SK-N-SH (cell line): ENCODE measurements around the gene RASIP1. TPM values are rescaled to one million over a fixed set of nuclear protein-coding genes. Genes with fewer than 3 reads are reported as not detected.

Experiments used
- CTCF ChIA-PET: fragments of 300-600, 350-600 bp; formaldehyde crosslinking; extraction: SDS; loops from one replicate; lab custom pipeline; 2021; lab: Yijun Ruan, JAX
- POLR2A ChIA-PET: fragments of 350-600 bp; sonication (Branson Sonifier 250); formaldehyde crosslinking; extraction: SDS; loops from one replicate; lab custom pipeline; 2020; ENCODE audit warnings: antibody characterized with exemption, inconsistent platforms; lab: Yijun Ruan, JAX
- DNase-seq: peaks from one replicate; pipeline ENCODE4 v3.0.0; 2012
- H2AFZ ChIP-seq: fragments of 200-600 bp; sonication (generic); 2 replicates; pipeline ENCODE4 v1.8.1; 2016; ENCODE audit warnings: antibody characterized with exemption, mild to moderate bottlenecking, low read depth
- H3F3A ChIP-seq: fragments of 200-600 bp; sonication (generic); replicated peaks from 2 replicates; pipeline ENCODE3; 2016; ENCODE audit warnings: antibody characterized with exemption, mild to moderate bottlenecking; ENCODE audit not compliant: insufficient read depth
- H3K27ac ChIP-seq, 2 experiments: fragments of 200-500 bp in 1 of 2; fragments of 200-600 bp in 1 of 2; sonication (Bioruptor generic) in 1 of 2; sonication (generic), shearing (Covaris generic) in 1 of 2; 2 replicates each; pipeline versions ENCODE4 v1.5.1 to v1.6.1; 2014 to 2016; ENCODE audit warnings: low read depth in 2 of 2, inconsistent platforms in 1 of 2, low read length in 1 of 2, mild to moderate bottlenecking in 1 of 2, mixed read lengths in 1 of 2
- H3K27me3 ChIP-seq: fragments of 200-600 bp; sonication (generic), shearing (Covaris generic); 2 replicates; pipeline ENCODE4 v1.6.1; 2016; ENCODE audit warnings: mixed run types; ENCODE audit not compliant: insufficient read depth
- H3K36me3 ChIP-seq, 2 experiments: fragments of 200-500 bp in 1 of 2; fragments of 200-600 bp in 1 of 2; sonication (Bioruptor generic) in 1 of 2; sonication (generic) in 1 of 2; replicated peaks in 1 of 2; 2 replicates each; pipeline versions ENCODE3 to v1.5.1; 2014 to 2016; ENCODE audit warnings: low read length in 1 of 2, mild to moderate bottlenecking in 1 of 2; ENCODE audit not compliant: insufficient read depth in 2 of 2, control insufficient read depth in 1 of 2
- H3K4me1 ChIP-seq, 2 experiments: fragments of 200-500 bp in 1 of 2; fragments of 200-600 bp in 1 of 2; sonication (Bioruptor generic) in 1 of 2; sonication (generic), shearing (Covaris generic) in 1 of 2; 2 replicates each; pipeline versions ENCODE4 v1.5.1 to v1.6.1; 2014 to 2016; ENCODE audit warnings: low read depth in 1 of 2, low read length in 1 of 2, mixed run types in 1 of 2; ENCODE audit not compliant: insufficient read depth in 2 of 2, control insufficient read depth in 1 of 2
- H3K4me2 ChIP-seq: fragments of 200-600 bp; sonication (generic), shearing (Covaris generic); 2 replicates; pipeline ENCODE4 v1.6.1; 2017; ENCODE audit warnings: mixed run types
- H3K4me3 ChIP-seq, 2 experiments: fragments of 200-500 bp in 1 of 2; fragments of 200-600 bp in 1 of 2; sonication (Bioruptor generic) in 1 of 2; sonication (generic), shearing (Covaris generic) in 1 of 2; 2 replicates each; pipeline versions ENCODE4 v1.5.1 to v1.8.1; 2014 to 2016; ENCODE audit warnings: low read depth in 2 of 2, inconsistent platforms in 1 of 2, low read length in 1 of 2, mild to moderate bottlenecking in 1 of 2, mixed read lengths in 1 of 2, moderate library complexity in 1 of 2
- H3K79me2 ChIP-seq: fragments of 200-600 bp; sonication (generic); 2 replicates; pipeline ENCODE4 v1.8.1; 2017; ENCODE audit warnings: mild to moderate bottlenecking; ENCODE audit not compliant: insufficient read depth
- H3K9ac ChIP-seq: fragments of 200-600 bp; sonication (generic); 2 replicates; pipeline ENCODE4 v1.6.1; 2017; ENCODE audit warnings: mixed run types
- H3K9me2 ChIP-seq: fragments of 200-600 bp; sonication (generic); 2 replicates; pipeline ENCODE4 v1.6.1; 2017; ENCODE audit warnings: mixed run types
- H3K9me3 ChIP-seq: fragments of 200-600 bp; sonication (generic); 2 replicates; pipeline ENCODE4 v1.6.1; 2017; ENCODE audit warnings: mixed run types, mild to moderate bottlenecking, moderate library complexity
- H4K20me1 ChIP-seq: fragments of 200-600 bp; sonication (generic); 2 replicates; pipeline ENCODE4 v1.6.1; 2017; ENCODE audit warnings: mild to moderate bottlenecking, mixed run types; ENCODE audit not compliant: insufficient read depth
- CHD2 ChIP-seq: fragments of 150-350 bp; IDR thresholded peaks from 2 replicates; pipeline ENCODE4 v1.6.1; 2018; ENCODE audit warnings: low read length; ENCODE audit not compliant: partially characterized antibody
- CTCF ChIP-seq: fragments of 200-600 bp; sonication (generic); IDR thresholded peaks from 2 replicates; pipeline ENCODE4 v1.6.1; 2017; ENCODE audit warnings: antibody characterized with exemption, mild to moderate bottlenecking, moderate library complexity
- ELF1 ChIP-seq: IDR thresholded peaks from 2 replicates; pipeline ENCODE4 v1.4.0; 2012
- EZH2phosphoT487 ChIP-seq: fragments of 200-600 bp; sonication (generic); IDR thresholded peaks from 2 replicates; pipeline ENCODE4 v1.6.1; 2017; ENCODE audit warnings: low read depth, mixed run types, mild to moderate bottlenecking, antibody characterized with exemption, moderate library complexity, borderline replicate concordance
- FOSL2 ChIP-seq: IDR thresholded peaks from 2 replicates; pipeline ENCODE4 v1.4.0; 2012; ENCODE audit warnings: low read depth, mild to moderate bottlenecking, moderate library complexity, borderline replicate concordance
- GABPA ChIP-seq: IDR thresholded peaks from 2 replicates; pipeline ENCODE4 v1.4.0; 2012; ENCODE audit warnings: low read depth, mild to moderate bottlenecking
- GATA2 ChIP-seq: sonication (generic); formaldehyde crosslinking; IDR thresholded peaks from 2 replicates; pipeline ENCODE4 v1.5.0; 2020; ENCODE audit warnings: mild to moderate bottlenecking, missing genetic modification reagents
- JUND ChIP-seq: IDR thresholded peaks from 2 replicates; pipeline ENCODE4 v1.4.0; 2012
- MXI1 ChIP-seq: IDR thresholded peaks from 2 replicates; pipeline ENCODE4 v1.6.1; 2012; ENCODE audit warnings: mild to moderate bottlenecking, low read depth, low read length, improper control_type of control experiment
- NFIC ChIP-seq: IDR thresholded peaks from 2 replicates; pipeline ENCODE4 v1.4.0; 2012; ENCODE audit warnings: borderline replicate concordance
- NRF1 ChIP-seq: IDR thresholded peaks from 2 replicates; pipeline ENCODE4 v1.6.1; 2012; ENCODE audit warnings: low read depth, mild to moderate bottlenecking, low read length
- POLR2AphosphoS5 ChIP-seq: IDR thresholded peaks from 2 replicates; pipeline ENCODE4 v1.6.1; 2012; ENCODE audit warnings: low read depth, low read length
- RAD21 ChIP-seq: IDR thresholded peaks from 2 replicates; pipeline ENCODE4 v1.6.1; 2012; ENCODE audit warnings: mild to moderate bottlenecking, low read length
- RFX5 ChIP-seq: IDR thresholded peaks from 2 replicates; pipeline ENCODE4 v1.6.1; 2012; ENCODE audit warnings: mild to moderate bottlenecking, improper control_type of control experiment, low read length
- RXRA ChIP-seq: IDR thresholded peaks from 2 replicates; pipeline ENCODE4 v1.4.0; 2012; ENCODE audit warnings: low read depth, mild to moderate bottlenecking, borderline replicate concordance
- SIN3A ChIP-seq: IDR thresholded peaks from 2 replicates; pipeline ENCODE4 v1.6.1; 2012; ENCODE audit warnings: low read depth, mild to moderate bottlenecking, low read length, moderate library complexity, borderline replicate concordance
- TEAD4 ChIP-seq: IDR thresholded peaks from 2 replicates; pipeline ENCODE4 v1.4.0; 2012; ENCODE audit warnings: mild to moderate bottlenecking, borderline replicate concordance; ENCODE audit not compliant: insufficient read depth
- USF1 ChIP-seq: IDR thresholded peaks from 2 replicates; pipeline ENCODE4 v1.4.0; 2012; ENCODE audit warnings: low read depth, borderline replicate concordance
- WGBS: methylation state at CpG from one replicate; pipeline ENCODE4 v1.1.6; 2017; ENCODE audit warnings: low lambda C conversion rate; 5-methylcytosine and 5-hydroxymethylcytosine counted together
- polyA plus RNA-seq, 3 experiments: library from polyadenylated mRNA; depleted of rRNA; stranded (reverse); fragments of >200 nt; gene quantifications; 2 replicates each; pipeline ENCODE4 v1.2.3, GENCODE V29; 2012

RASIP1 gene
- polyA plus RNA-seq, 1 of the 3 experiments (the other 2 are of a cell fraction) = 0.41 TPM

- ChIA-PET CTCF (no interaction called here), POLR2A (no interaction called here)
- no peaks in the 10 kb centered on the region for H4K20me1 ChIP-seq
- no peaks in the 10 kb centered on the region for H3K9me3 ChIP-seq
- H3K4me1 ChIP-seq = peaks cover 0 to 12% of the 10 kb centered on the region in 2 experiments; a peak in 1 of 4 replicates
- no peak overlapping the region for H3K4me3 ChIP-seq
- no peaks in the 10 kb centered on the region for H3K9me2 ChIP-seq
- no peak overlapping the region for H2AFZ ChIP-seq
- H3F3A ChIP-seq = peaks cover 7% of the 10 kb centered on the region
- no peaks in the 10 kb centered on the region for H3K36me3 ChIP-seq
- 73% methylated on average over 27 of the region's 38 CpGs for WGBS
- H3K27ac ChIP-seq = no peak overlapping the region
- H3K9ac ChIP-seq = no peak overlapping the region
- H3K27me3 ChIP-seq = no peaks in the 10 kb centered on the region
- DNase-seq = no peak
- H3K79me2 ChIP-seq = no peaks in the 10 kb centered on the region
- no peak overlapping the region for H3K4me2 ChIP-seq
- TF ChIP-seq SIN3A (no peak), EZH2phosphoT487 (no peak), GATA2 (no peak), CTCF (no peak), RXRA (no peak), USF1 (no peak), NRF1 (no peak), ELF1 (no peak), RAD21 (no peak), GABPA (no peak), RFX5 (no peak), NFIC (no peak), JUND (no peak)
Observed at GRCh38 chr19:48735031-48735615, 5.3 kb downstream of the RASIP1 start.

- H4K20me1 ChIP-seq = no peaks in the 10 kb centered on the region
- POLR2A ChIA-PET = no interaction called here
- H3K27me3 ChIP-seq = no peaks in the 10 kb centered on the region
- peaks cover 7% of the 10 kb centered on the region for H3F3A ChIP-seq
- no peak for DNase-seq
- H3K9me2 ChIP-seq = no peaks in the 10 kb centered on the region
- no peaks in the 10 kb centered on the region for H3K9me3 ChIP-seq
- no peak overlapping the region for H3K4me3 ChIP-seq
- no peak overlapping the region for H2AFZ ChIP-seq
- no peaks in the 10 kb centered on the region for H3K36me3 ChIP-seq
- WGBS = 96% methylated on average over 9 of the region's 9 CpGs
- H3K9ac ChIP-seq = no peak overlapping the region
- TF ChIP-seq MXI1 (no peak), FOSL2 (no peak), TEAD4 (no peak), RAD21 (no peak), GABPA (no peak), CHD2 (no peak), NFIC (no peak), POLR2AphosphoS5 (no peak)
- TF ChIP-seq, all 33 proteins: peak for 0
- no peak overlapping the region for H3K27ac ChIP-seq
- CTCF ChIA-PET = no interaction called here
- peaks cover 0 to 7% of the 10 kb centered on the region in 2 experiments; a peak in 1 of 4 replicates for H3K4me1 ChIP-seq
- H3K79me2 ChIP-seq = no peaks in the 10 kb centered on the region
- no peak overlapping the region for H3K4me2 ChIP-seq
Observed at GRCh38 chr19:48734625-48735024, 5.8 kb downstream of the RASIP1 start.
